Endodermal cell (in vitro differentiated cells): Measurements from ENCODE around the gene STMN3. TPM values are rescaled to one million over a fixed set of nuclear protein-coding genes. Genes with fewer than 3 reads are reported as not detected.
"Not testable (repeated sequence)": the region's sequence is repeated elsewhere in the genome, so short reads cannot be mapped to it uniquely, and the experiment has no call there.

Experiments
- DNase-seq: peaks from one replicate; pipeline ENCODE4 v3.0.0-alpha.2; 2017
- H3K27ac ChIP-seq: 2 replicates; pipeline ENCODE4 v1.5.1; 2013; ENCODE audit warnings: mild to moderate bottlenecking, low read depth, low read length, moderate library complexity
- H3K27me3 ChIP-seq: 2 replicates; pipeline ENCODE4 v1.6.1; 2013; ENCODE audit warnings: mild to moderate bottlenecking, low read length, moderate library complexity; ENCODE audit not compliant: insufficient read depth, control insufficient read depth, poor library complexity, severe bottlenecking
- H3K36me3 ChIP-seq: 2 replicates; pipeline ENCODE4 v1.7.0; 2013; ENCODE audit warnings: mild to moderate bottlenecking, low read length, moderate library complexity; ENCODE audit not compliant: control insufficient read depth, insufficient read depth
- H3K4me1 ChIP-seq: one replicate; pipeline ENCODE4 v1.7.0; 2013; ENCODE audit warnings: low read length; ENCODE audit not compliant: control insufficient read depth, insufficient read depth
- H3K4me3 ChIP-seq: 2 replicates; pipeline ENCODE4 v1.5.1; 2013; ENCODE audit warnings: mild to moderate bottlenecking, low read length, moderate library complexity
- H3K9ac ChIP-seq: 2 replicates; pipeline ENCODE4 v1.6.1; 2013; ENCODE audit warnings: mild to moderate bottlenecking, low read length, moderate library complexity; ENCODE audit not compliant: poor library complexity, severe bottlenecking; ENCODE audit errors: extremely low read depth
- H3K9me3 ChIP-seq: 2 replicates; pipeline ENCODE4 v1.6.1; 2013; ENCODE audit warnings: mild to moderate bottlenecking, low read length, moderate library complexity; ENCODE audit not compliant: control insufficient read depth
- H3K27ac Mint-ChIP-seq: 2 replicates; pipeline ENCODE4 v1.8.0; 2020; ENCODE audit warnings: mixed read lengths
- H3K27me3 Mint-ChIP-seq: 2 replicates; pipeline ENCODE4 v1.8.0; 2021; ENCODE audit warnings: mild to moderate bottlenecking, mixed read lengths; ENCODE audit not compliant: insufficient read depth
- H3K36me3 Mint-ChIP-seq: 2 replicates; pipeline ENCODE4 v1.8.0; 2020; ENCODE audit warnings: low read depth, mixed read lengths
- H3K4me1 Mint-ChIP-seq: 2 replicates; pipeline ENCODE4 v1.8.0; 2020; ENCODE audit warnings: mixed read lengths
- H3K4me3 Mint-ChIP-seq: 2 replicates; pipeline ENCODE4 v1.8.0; 2020; ENCODE audit warnings: mild to moderate bottlenecking, moderate library complexity, mixed read lengths
- H3K9me3 Mint-ChIP-seq: 2 replicates; pipeline ENCODE4 v1.8.0; 2020; ENCODE audit warnings: mild to moderate bottlenecking, mixed read lengths
- CTCF ChIP-seq: fragments of 200-600 bp; sonication (generic); conservative IDR thresholded peaks from 2 replicates; pipeline ENCODE4 v1.5.0; 2021; ENCODE audit warnings: antibody characterized with exemption, mild to moderate bottlenecking
- WGBS, 2 experiments: methylation state at CpG; one replicate each; pipeline versions ENCODE4 v1.1.5 to v1.1.7; 2013; ENCODE audit warnings: missing lambda C conversion rate in 2 of 2, mixed read lengths in 1 of 2; ENCODE audit not compliant: insufficient coverage in 1 of 2, insufficient read length in 1 of 2; 5-methylcytosine and 5-hydroxymethylcytosine counted together
- total RNA-seq, 2 donors: library from RNA; stranded (reverse); fragmentation: NEBNext Ultra II Directional in 1 of 2; extraction: Animal tissue kit (Norgen Biotek cat#: 25700) in 1 of 2; gene quantifications; 2 replicates in 1 of 2; 3 replicates in 1 of 2; pipeline ENCODE4 v1.2.1, GENCODE V29; 2021

STMN3 gene
- total RNA-seq, 2 donors from 2014 or later: 6.7 to 18.3 TPM

GRCh38 chr20:63641146-63641791 is 12.0 kb downstream of the STMN3 start:
- H3K27ac ChIP-seq: no peak overlapping the region

GRCh38 chr20:63640686-63641085 is 12.5 kb downstream of the STMN3 start:
- H3K27me3 Mint-ChIP-seq: peaks cover 26% of the 10 kb centered on the region
- not testable (repeated sequence) for H3K27me3 ChIP-seq, H3K4me1 Mint-ChIP-seq, H3K36me3 Mint-ChIP-seq, H3K9me3 Mint-ChIP-seq, H3K4me3 Mint-ChIP-seq, H3K4me3 ChIP-seq, H3K36me3 ChIP-seq, H3K4me1 ChIP-seq, H3K27ac Mint-ChIP-seq, H3K27ac ChIP-seq, H3K9ac ChIP-seq, H3K9me3 ChIP-seq, DNase-seq
- WGBS, 2 experiments: 88 to 94% methylated on average over 3 to 5 of the region's 17 CpGs

More at GRCh38 chr20:63641146-63641791, 12.0 kb downstream of the STMN3 start:
- H3K36me3 Mint-ChIP-seq: no peaks in the 10 kb centered on the region
- no peaks in the 10 kb centered on the region for H3K36me3 ChIP-seq
- no peak overlapping the region for H3K27ac Mint-ChIP-seq
- no peaks in the 10 kb centered on the region for H3K9me3 ChIP-seq
- no peaks in the 10 kb centered on the region for H3K4me1 Mint-ChIP-seq
- H3K9me3 Mint-ChIP-seq: no peaks in the 10 kb centered on the region
- H3K4me1 ChIP-seq: no peaks in the 10 kb centered on the region
- TF ChIP-seq CTCF: no peak
- no peaks in the 10 kb centered on the region for H3K27me3 ChIP-seq
- 39 to 41% methylated on average over 20 to 41 of the region's 47 CpGs for WGBS, 2 experiments
- H3K4me3 Mint-ChIP-seq: peak overlapping the region; percentile 32
- no peak overlapping the region for H3K9ac ChIP-seq
- H3K4me3 ChIP-seq: no peak overlapping the region
- DNase-seq: no peak
- H3K27me3 Mint-ChIP-seq: peaks cover 29% of the 10 kb centered on the region

GRCh38 chr20:63640086-63640485 is 13.1 kb downstream of the STMN3 start:
- no peak overlapping the region for H3K4me3 Mint-ChIP-seq
- no peaks in the 10 kb centered on the region for H3K9me3 ChIP-seq
- no peak overlapping the region for H3K4me3 ChIP-seq
- no peak overlapping the region for H3K27ac Mint-ChIP-seq
- H3K36me3 ChIP-seq: no peaks in the 10 kb centered on the region
- no peak overlapping the region for H3K9ac ChIP-seq
- no peaks in the 10 kb centered on the region for H3K4me1 Mint-ChIP-seq
- no peaks in the 10 kb centered on the region for H3K27me3 ChIP-seq
- no peak for TF ChIP-seq CTCF
- WGBS, 2 experiments: 82 to 96% methylated on average over 2 to 8 of the region's 8 CpGs
- H3K36me3 Mint-ChIP-seq: no peaks in the 10 kb centered on the region
- no peak for DNase-seq
- no peak overlapping the region for H3K27ac ChIP-seq
- no peaks in the 10 kb centered on the region for H3K4me1 ChIP-seq
- H3K27me3 Mint-ChIP-seq: peaks cover 27% of the 10 kb centered on the region
- H3K9me3 Mint-ChIP-seq: no peaks in the 10 kb centered on the region
